ENCODE data around the gene CCR3.

The CCR3 gene

GRCh38 chr3:46233194-46233593 is 9.1 kb upstream of the CCR3 start:
- H3K4me3 ChIP-seq (replicated peaks; ENCODE audit: low read depth, low read length), result no peak overlapping the region
- no peak for DNase-seq (ENCODE audit: low read depth)
- TF ChIP-seq, protein P1, sequence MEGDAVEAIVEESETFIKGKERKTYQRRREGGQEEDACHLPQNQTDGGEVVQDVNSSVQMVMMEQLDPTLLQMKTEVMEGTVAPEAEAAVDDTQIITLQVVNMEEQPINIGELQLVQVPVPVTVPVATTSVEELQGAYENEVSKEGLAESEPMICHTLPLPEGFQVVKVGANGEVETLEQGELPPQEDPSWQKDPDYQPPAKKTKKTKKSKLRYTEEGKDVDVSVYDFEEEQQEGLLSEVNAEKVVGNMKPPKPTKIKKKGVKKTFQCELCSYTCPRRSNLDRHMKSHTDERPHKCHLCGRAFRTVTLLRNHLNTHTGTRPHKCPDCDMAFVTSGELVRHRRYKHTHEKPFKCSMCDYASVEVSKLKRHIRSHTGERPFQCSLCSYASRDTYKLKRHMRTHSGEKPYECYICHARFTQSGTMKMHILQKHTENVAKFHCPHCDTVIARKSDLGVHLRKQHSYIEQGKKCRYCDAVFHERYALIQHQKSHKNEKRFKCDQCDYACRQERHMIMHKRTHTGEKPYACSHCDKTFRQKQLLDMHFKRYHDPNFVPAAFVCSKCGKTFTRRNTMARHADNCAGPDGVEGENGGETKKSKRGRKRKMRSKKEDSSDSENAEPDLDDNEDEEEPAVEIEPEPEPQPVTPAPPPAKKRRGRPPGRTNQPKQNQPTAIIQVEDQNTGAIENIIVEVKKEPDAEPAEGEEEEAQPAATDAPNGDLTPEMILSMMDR (IDR thresholded peaks at IDR 0.05; ENCODE audit: low read length, missing control alignments), result no peak

- no peak overlapping the region for H3K4me3 ChIP-seq (replicated peaks; ENCODE audit: low read depth, low read length)
- no peak for DNase-seq (ENCODE audit: low read depth)
- TF ChIP-seq, protein P1 (IDR thresholded peaks at IDR 0.05; ENCODE audit: low read length, missing control alignments), result no peak
Measured at GRCh38 chr3:46235425-46235824, 6.8 kb upstream of the CCR3 start.

DNA sequence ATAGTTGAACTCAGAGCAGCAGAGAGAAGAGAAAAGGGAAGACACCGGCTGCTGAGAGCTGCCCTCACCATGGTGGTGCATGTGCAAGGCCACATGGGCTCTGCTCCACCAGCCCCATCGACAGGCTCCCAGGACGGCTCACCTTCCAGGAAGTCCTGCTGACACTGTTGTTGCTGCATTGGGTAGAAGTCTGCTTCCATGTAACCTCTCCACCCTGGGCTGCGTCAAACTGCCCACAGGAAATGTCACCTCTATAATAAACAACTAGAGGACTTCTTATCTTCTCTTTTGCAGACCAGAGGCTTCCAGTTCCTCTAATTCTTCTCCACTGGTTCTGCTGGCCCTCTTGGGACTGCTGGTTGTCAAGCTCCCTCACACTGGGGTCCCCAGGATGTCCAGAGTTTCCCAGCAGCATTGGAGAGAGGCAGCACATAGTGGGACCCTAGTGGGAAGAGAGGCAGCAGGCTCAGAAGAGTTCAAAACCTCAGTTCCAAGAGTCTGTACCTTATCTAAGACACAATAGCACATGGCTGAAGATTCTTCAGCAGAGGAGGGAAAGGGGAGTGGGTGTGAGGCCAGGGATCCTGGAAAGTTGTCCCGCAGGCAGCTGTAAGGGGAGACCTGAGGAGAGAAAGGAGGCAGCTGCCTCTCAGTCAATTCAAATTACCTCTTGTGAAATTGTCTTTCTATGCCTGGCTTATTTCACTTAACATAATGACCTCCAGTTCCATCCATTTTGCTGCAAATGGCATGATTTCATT is 5.8 kb upstream of the CCR3 start:
- no peak overlapping the region for H3K4me3 ChIP-seq (replicated peaks; ENCODE audit: low read depth, low read length)
- no peak for DNase-seq (ENCODE audit: low read depth)
- TF ChIP-seq, protein P1 (IDR thresholded peaks at IDR 0.05; ENCODE audit: low read length, missing control alignments), result no peak

- TF ChIP-seq, protein P1 (IDR thresholded peaks at IDR 0.05; ENCODE audit: low read length, missing control alignments), result no peak
- no peak overlapping the region for H3K4me3 ChIP-seq (replicated peaks; ENCODE audit: low read depth, low read length)
- no peak for DNase-seq (ENCODE audit: low read depth)
Measured at GRCh38 chr3:46238386-46238785, 3.9 kb upstream of the CCR3 start.

GRCh38 chr3:46239301-46239938 is 2.8 kb upstream of the CCR3 start:
- no peak for DNase-seq (ENCODE audit: low read depth)
- no peak overlapping the region for H3K4me3 ChIP-seq (replicated peaks; ENCODE audit: low read depth, low read length)
- TF ChIP-seq, protein P1 (IDR thresholded peaks at IDR 0.05; ENCODE audit: low read length, missing control alignments), result no peak

- no peak for DNase-seq (ENCODE audit: low read depth)
- TF ChIP-seq, protein P1 (IDR thresholded peaks at IDR 0.05; ENCODE audit: low read length, missing control alignments), result no peak
- H3K4me3 ChIP-seq (replicated peaks; ENCODE audit: low read depth, low read length), result no peak overlapping the region
Measured at GRCh38 chr3:46239952-46240351, 2.3 kb upstream of the CCR3 start.

All from fibroblast of pulmonary artery (primary cell).